IPS-18a (cell line): ENCODE results near the gene ARRB1.
"Not testable (repeated sequence)": the region's sequence is repeated elsewhere in the genome, so short reads cannot be mapped to it uniquely, and the experiment has no call there.

Experiments
- H3K27ac ChIP-seq: one replicate; pipeline ENCODE4 v1.5.1; 2013; ENCODE audit warnings: low read length
- H3K27me3 ChIP-seq: one replicate; pipeline ENCODE4 v1.6.1; 2013; ENCODE audit warnings: mild to moderate bottlenecking, low read length; ENCODE audit not compliant: control insufficient read depth, insufficient read depth
- H3K36me3 ChIP-seq: one replicate; pipeline ENCODE4 v1.6.1; 2013; ENCODE audit warnings: low read depth, low read length; ENCODE audit not compliant: control insufficient read depth
- H3K4me1 ChIP-seq: one replicate; pipeline ENCODE4 v1.6.1; 2013; ENCODE audit warnings: low read depth, low read length; ENCODE audit not compliant: control insufficient read depth
- H3K4me3 ChIP-seq: one replicate; pipeline ENCODE4 v1.5.1; 2013; ENCODE audit warnings: low read length
- H3K9ac ChIP-seq: one replicate; pipeline ENCODE4 v1.6.1; 2013; ENCODE audit warnings: mild to moderate bottlenecking, low read length, moderate library complexity
- H3K9me3 ChIP-seq: one replicate; pipeline ENCODE4 v1.6.1; 2013; ENCODE audit warnings: low read depth, low read length; ENCODE audit not compliant: control insufficient read depth

The ARRB1 gene

DNA sequence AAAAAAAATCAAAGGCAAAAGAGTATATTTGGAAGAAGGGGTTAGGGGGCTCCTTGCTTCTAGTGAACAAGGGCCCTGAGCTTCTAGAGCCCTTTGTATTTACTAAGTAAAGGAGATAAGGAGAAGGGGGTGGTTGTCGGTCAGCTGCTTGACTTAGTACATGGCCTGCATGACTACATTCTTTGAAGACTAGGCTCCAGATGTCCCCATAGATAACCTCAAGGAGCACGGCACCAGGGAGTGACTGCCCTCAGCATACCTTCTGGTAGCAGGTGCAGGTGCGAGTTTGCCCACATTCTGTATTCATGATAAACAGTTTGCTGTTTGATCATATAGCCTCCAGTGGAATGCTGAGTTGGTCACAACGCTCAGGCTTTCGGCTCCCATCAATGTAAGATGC, 15.4 kb upstream of the ARRB1 start:
- H3K27ac ChIP-seq, H3K27me3 ChIP-seq, H3K9ac ChIP-seq, H3K4me1 ChIP-seq, H3K4me3 ChIP-seq, H3K36me3 ChIP-seq, H3K9me3 ChIP-seq: not testable (repeated sequence)

DNA sequence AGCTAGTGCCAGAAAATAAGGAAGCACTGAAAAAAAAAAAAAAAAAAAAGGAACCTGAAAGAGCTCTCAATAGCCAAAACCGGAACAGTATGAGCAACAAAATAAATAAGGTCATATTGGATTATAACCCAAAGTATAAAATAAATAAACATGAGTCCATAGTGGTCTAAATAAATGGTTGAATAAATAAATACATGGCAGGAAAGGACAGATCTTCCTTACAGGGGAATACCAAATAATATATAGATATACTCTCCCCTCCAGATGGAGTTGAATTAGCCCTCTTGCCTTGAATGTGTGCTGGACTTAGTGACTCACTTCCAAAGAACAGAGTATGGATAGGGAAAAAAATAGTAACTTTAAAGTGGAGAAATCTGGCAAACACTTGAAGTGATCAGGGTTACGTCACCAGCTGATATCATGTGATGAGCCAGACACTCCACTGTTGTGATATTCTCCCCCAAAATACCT, 14.3 kb upstream of the ARRB1 start:
- Histone ChIP-seq H3K27me3 (no peaks in the 10 kb centered on the region), H3K9me3 (no peaks in the 10 kb centered on the region), H3K4me1 (no peaks in the 10 kb centered on the region), H3K36me3 (no peaks in the 10 kb centered on the region), H3K27ac (no peak overlapping the region), H3K9ac (no peak overlapping the region), H3K4me3 (no peak overlapping the region)

DNA sequence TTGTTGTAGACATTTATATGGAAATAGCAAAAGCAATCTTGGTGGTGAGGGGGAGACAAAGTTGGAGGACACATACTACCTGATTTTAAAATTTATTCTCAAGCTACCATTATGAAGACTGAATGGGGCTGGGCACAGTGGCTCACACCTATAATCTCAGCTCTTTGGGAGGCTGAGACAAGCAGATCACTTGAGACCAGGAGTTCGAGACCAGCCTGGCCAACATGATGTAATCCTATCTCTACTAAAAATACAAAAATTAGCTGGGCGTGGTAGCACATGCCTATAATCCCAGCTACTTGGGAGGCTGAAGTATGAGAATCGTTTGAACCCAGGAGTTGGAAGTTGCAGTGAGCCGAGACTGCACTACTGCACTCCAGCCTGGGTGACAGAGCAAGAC, 10.8 kb upstream of the ARRB1 start:
- not testable (repeated sequence) for H3K27me3 ChIP-seq, H3K36me3 ChIP-seq, H3K4me3 ChIP-seq, H3K27ac ChIP-seq, H3K4me1 ChIP-seq, H3K9me3 ChIP-seq, H3K9ac ChIP-seq

DNA sequence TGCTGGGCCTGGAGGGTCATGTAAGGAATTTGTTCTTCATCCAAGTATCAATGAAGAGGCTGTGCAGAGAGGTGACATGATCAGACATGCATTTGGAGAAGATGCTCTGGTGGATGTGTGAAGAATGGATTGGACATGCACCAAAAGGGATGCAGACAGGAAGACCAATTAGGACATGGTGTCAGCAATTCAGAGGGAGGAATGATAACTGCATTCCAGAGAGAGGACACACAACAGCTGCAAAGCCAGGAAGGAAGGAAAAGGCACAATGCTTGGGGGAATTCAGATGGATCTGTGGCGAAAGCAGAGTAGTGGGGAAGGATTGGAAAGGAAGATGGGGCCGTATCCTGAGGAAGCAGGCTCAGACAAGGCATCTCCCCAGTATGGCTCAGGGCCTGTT, 5.2 kb upstream of the ARRB1 start:
- Histone ChIP-seq H3K9ac (no peak overlapping the region), H3K27ac (no peak overlapping the region)

DNA sequence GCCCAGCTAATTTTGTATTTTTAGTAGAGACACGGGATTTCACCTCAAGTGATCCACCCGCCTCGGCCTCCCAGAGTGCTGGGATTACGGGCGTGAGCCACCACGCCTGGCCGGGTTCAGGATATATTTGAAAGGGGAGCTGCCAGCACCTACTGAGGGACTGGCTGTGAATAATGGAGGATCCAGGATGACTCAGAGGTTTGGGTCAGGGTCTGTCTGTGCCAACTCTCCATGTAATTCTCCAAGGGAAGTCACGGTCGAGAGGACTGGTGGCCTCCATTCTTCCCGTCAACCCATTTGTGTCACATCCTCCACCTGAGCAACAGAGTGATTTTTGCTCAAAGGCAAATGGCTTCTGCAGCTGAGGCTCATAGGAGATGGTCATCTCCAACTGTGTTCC, 3.6 kb upstream of the ARRB1 start:
- Histone ChIP-seq H3K4me1 (peaks cover 8% of the 10 kb centered on the region), H3K27me3 (peaks cover 13% of the 10 kb centered on the region), H3K4me3 (no peak overlapping the region), H3K9me3 (no peaks in the 10 kb centered on the region), H3K9ac (no peak overlapping the region), H3K36me3 (no peaks in the 10 kb centered on the region), H3K27ac (no peak overlapping the region)

More for the DNA sequence above, 5.2 kb upstream of the ARRB1 start:
- Histone ChIP-seq H3K27me3 (no peaks in the 10 kb centered on the region), H3K36me3 (no peaks in the 10 kb centered on the region), H3K4me3 (no peak overlapping the region), H3K9me3 (no peaks in the 10 kb centered on the region), H3K4me1 (no peaks in the 10 kb centered on the region)

DNA sequence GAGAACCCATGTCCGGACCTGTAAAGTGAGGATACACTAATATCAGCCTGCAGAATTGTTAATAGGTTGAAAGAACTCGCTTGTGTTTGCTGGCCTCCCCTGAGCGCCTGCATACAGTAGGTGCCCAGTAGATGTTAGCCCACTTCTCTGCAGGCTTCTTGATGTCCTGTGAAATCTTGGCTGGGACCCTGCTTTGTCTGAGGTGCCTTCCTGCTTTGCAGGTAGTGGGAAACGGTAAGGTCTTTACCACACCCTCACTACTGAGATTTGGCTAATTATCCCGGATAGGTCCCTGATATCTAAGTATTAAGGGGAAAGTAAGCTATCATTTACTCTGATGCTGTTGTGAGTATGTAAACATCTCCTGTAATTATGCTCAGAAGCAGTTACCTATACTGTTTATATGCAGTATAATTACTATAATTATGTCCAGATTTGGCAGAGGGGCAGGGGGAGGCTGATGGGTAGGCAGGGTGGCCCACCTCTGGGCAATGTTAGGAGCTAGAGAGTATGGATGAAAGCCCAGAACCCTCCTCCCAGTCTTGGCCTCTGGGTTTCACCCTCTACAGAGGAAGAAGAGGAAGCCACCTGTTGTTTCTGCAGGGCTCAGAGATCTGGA, 1.2 kb upstream of the ARRB1 start:
- no peaks in the 10 kb centered on the region for H3K9me3 ChIP-seq
- no peak overlapping the region for H3K27ac ChIP-seq
- peaks cover 15% of the 10 kb centered on the region for H3K27me3 ChIP-seq
- no peaks in the 10 kb centered on the region for H3K36me3 ChIP-seq
- H3K4me1 ChIP-seq = peaks cover 19% of the 10 kb centered on the region
- H3K9ac ChIP-seq = no peak overlapping the region
- peak overlapping the region; percentile 60 for H3K4me3 ChIP-seq

DNA sequence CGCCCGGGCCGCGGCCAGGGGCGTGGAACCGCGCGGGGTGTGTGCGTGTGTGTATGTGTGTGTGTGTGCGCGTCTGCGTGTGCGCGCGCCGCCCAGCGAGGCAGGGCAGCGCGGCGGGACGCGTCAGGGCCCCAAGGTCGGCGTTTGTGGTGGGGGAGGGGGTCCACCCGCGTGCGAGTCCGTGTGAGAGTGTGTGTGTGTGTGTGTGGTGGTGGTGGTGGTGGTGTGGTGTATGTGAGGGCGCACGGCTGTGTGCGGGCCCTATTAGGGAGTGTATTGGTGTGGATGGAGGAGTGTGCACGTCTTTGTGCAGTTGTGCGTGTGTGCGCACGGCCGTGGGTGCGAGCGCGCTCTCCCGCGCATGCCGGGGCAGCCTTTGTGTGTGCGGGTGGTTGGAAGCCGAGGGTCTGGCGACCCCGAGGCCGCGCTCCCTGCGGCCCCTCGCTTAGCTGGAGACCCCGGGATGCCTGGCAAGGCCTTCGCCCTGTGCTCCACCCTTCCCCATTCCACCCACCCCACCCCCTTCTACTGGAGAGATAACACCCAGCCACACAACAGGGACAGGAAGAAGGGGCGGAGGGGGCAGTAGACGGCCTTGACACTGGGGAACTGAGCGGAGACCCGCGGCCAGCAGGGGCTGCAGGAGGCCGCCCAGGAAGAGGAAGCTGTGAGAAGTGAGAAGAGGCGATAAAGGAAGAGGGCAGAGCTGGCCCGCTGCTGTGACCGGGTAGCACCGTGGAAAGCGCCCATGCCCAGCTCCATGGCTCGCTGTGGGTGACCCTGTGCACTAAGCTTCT, 528 bp upstream of the ARRB1 start:
- peaks cover 19% of the 10 kb centered on the region for H3K4me1 ChIP-seq
- H3K9ac ChIP-seq = no peak overlapping the region
- H3K4me3 ChIP-seq = peak overlapping the region; percentile 60
- peaks cover 15% of the 10 kb centered on the region for H3K27me3 ChIP-seq
- H3K27ac ChIP-seq = no peak overlapping the region
- no peaks in the 10 kb centered on the region for H3K36me3 ChIP-seq
- H3K9me3 ChIP-seq = no peaks in the 10 kb centered on the region

DNA sequence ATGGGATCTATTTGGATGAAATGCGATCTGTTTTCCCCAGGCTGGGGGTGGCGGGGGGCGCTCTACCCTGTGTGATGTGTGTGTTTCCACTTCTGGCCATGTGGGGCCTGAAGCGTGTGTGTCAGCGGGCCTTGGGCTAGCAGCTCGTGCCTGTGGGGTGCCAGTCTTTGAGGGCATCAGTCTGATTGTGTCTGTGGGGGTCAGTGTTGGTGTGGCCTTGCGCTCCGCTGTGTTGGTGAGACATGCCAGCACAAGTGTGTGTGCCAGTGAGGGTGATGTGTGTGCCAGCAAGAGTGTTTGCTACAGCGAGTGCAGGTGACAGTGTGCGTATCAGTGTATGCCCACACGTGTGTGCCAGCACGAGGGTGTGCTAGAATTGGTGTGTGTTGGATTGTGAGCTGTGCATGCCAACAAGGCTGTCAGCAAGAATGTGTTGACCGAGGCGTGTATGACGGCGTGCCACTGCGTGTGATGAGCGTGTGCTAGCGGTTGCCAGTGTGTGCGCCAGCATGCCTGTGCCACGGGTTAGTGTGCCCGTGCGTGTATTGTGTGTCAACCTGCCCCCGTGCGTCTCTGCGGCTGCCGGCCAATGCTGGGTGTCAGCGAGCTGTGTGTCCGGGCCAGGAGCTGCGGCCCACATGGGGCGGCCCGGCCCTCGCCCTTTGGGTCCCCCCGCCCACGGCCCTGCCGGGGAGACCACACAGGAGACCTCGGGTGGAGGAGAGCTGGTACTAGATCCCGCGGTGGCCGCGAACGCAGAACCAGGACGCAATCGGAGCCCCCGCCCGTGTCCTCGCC, 519 bp downstream of the ARRB1 start:
- no peaks in the 10 kb centered on the region for H3K36me3 ChIP-seq
- H3K4me3 ChIP-seq = peak overlapping the region; percentile 60
- H3K27me3 ChIP-seq = peaks cover 15% of the 10 kb centered on the region
- no peaks in the 10 kb centered on the region for H3K9me3 ChIP-seq
- peaks cover 19% of the 10 kb centered on the region for H3K4me1 ChIP-seq
- no peak overlapping the region for H3K27ac ChIP-seq
- no peak overlapping the region for H3K9ac ChIP-seq

DNA sequence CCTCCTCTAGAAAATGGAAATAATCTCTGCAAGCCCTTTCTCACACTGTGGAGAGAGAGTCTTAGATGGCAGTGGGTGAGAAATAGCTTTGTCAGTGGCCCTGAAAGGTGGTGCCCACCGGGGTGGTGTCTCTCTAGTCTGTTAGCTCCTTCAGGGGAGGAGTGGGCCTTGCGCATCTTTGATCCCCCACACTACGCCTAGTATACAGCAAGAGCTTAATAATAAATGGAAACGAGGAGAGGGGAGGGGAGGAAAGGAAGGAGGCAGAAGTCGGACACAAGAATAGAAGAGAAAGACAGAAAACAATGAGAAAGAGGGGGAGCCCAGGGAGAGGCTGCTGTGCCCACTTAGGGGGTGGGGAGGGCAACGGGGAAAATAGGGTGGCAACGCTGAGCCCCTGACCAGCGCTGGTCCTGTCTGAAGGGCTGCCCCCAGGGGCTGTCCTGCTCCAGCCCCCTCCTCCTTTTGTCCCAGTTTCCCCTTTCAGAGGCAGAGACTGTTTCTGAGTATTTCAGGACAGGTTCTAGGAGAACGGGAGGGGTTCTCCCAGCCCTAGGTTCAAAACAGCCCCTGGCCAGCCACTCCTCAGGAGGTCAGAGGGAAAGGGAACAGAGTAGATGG, 1.2 kb downstream of the ARRB1 start:
- Histone ChIP-seq H3K9me3 (no peaks in the 10 kb centered on the region), H3K9ac (no peak overlapping the region), H3K4me1 (peaks cover 19% of the 10 kb centered on the region), H3K27me3 (peaks cover 15% of the 10 kb centered on the region), H3K27ac (no peak overlapping the region), H3K4me3 (peak overlapping the region; percentile 3), H3K36me3 (no peaks in the 10 kb centered on the region)

DNA sequence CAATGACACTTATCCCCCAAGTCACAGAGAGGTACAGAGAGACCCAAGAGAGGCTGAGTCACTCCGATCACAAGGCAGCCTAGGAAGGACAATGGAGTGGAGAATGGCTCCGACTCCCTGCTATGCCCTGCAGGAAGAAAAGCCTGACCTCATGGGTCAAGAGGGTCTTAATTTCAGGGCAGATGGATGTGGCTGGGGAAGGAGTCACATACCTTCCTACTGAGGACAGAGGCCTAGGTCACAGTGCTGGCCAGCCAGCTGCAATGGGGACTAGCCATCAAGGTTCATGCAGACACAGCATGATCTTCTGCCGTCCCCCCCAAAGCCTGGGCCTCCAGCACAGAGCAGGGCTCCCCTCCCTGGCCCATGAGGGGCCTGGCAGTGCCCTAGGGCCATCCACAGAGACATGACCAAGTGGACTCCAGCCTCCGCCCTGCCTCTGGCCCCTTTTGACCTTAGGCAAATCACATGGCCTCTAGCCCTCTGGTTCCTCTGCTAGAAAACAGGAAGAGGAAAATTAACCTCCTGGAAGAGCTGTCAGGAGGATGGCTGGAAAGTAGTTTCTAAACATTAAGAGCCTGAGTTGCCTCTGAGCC, 1.8 kb downstream of the ARRB1 start:
- no peaks in the 10 kb centered on the region for H3K36me3 ChIP-seq
- H3K9ac ChIP-seq = no peak overlapping the region
- H3K27ac ChIP-seq = no peak overlapping the region
- peaks cover 19% of the 10 kb centered on the region for H3K4me1 ChIP-seq
- peaks cover 15% of the 10 kb centered on the region for H3K27me3 ChIP-seq
- no peak overlapping the region for H3K4me3 ChIP-seq
- no peaks in the 10 kb centered on the region for H3K9me3 ChIP-seq
